A549 treated with AZD2906 at 1 μM for 4 hours (cell line): ENCODE results near the gene PRKCE. TPM values are rescaled to one million over a fixed set of nuclear protein-coding genes. Genes with fewer than 3 reads are reported as not detected.

Source experiments
- total RNA-seq: library from RNA; stranded (reverse); fragments of 200-300 nt; extraction: Qiagen RNA extraction; gene quantifications from 5 replicates; pipeline ENCODE4 v1.2.3, GENCODE V29; 2022

The PRKCE gene
- total RNA-seq: 9.6 to 10.2 TPM (median 10.1 TPM) in 5 replicates

GRCh38 chr2:45651415-45652089 is at the start of gene PRKCE:
Gene PRKCE, plus strand, starts transcription at chr2:45651675.

GRCh38 chr2:45611020-45611859 is 40.2 kb upstream of the PRKCE start, which contains the start of gene SRBD1:
Gene SRBD1, minus strand, starts transcription at chr2:45611267. Its CDS starts 5,826 bp downstream, at chr2:45605441.

Other genes with a start within 250 kb of the PRKCE start
- 7.9 to 10.5 TPM (median 7.9 TPM) in 5 replicates for gene SRBD1, start 40.4 kb upstream of the PRKCE start, total RNA-seq